Activated naive CD4-positive, alpha-beta T cell treated with anti-CD3 and anti-CD28 coated beads, Interleukin-2, amount 50 U/mL, for 72 hours (primary cell): Measurements from ENCODE around the gene TMEM182. TPM values are rescaled to one million over a fixed set of nuclear protein-coding genes. Genes with fewer than 3 reads are reported as not detected.

Experiments
- ATAC-seq, 2 donors: fragments of 150-1000 bp; cut with Tn5 transposase; 2 replicates each; pipeline ENCODE4 v1.10.0; 2021; ENCODE audit warnings: mild to moderate bottlenecking in 2 of 2, moderate library complexity in 2 of 2
- DNase-seq, 2 donors: peaks; one replicate each; pipeline ENCODE4 v3.0.0; 2021 to 2022; ENCODE audit warnings: low spot score in 2 of 2
- H3K27ac Mint-ChIP-seq, 2 donors: one replicate each; pipeline ENCODE4 v1.8.0; 2022; ENCODE audit warnings: mild to moderate bottlenecking in 2 of 2, mixed read lengths in 2 of 2
- H3K36me3 Mint-ChIP-seq, 2 donors: one replicate each; pipeline ENCODE4 v1.8.0; 2022; ENCODE audit warnings: mixed read lengths in 2 of 2
- H3K9me3 Mint-ChIP-seq, 2 donors: one replicate each; pipeline ENCODE4 v1.8.0; 2022; ENCODE audit warnings: mixed read lengths in 2 of 2
- total RNA-seq, 2 donors: library from RNA; stranded (reverse); gene quantifications; one replicate each; pipeline ENCODE4 v1.2.3, GENCODE V29; 2022

The TMEM182 gene
- total RNA-seq, 2 donors from 2014 or later: 5.8 to 7.4 TPM

DNA sequence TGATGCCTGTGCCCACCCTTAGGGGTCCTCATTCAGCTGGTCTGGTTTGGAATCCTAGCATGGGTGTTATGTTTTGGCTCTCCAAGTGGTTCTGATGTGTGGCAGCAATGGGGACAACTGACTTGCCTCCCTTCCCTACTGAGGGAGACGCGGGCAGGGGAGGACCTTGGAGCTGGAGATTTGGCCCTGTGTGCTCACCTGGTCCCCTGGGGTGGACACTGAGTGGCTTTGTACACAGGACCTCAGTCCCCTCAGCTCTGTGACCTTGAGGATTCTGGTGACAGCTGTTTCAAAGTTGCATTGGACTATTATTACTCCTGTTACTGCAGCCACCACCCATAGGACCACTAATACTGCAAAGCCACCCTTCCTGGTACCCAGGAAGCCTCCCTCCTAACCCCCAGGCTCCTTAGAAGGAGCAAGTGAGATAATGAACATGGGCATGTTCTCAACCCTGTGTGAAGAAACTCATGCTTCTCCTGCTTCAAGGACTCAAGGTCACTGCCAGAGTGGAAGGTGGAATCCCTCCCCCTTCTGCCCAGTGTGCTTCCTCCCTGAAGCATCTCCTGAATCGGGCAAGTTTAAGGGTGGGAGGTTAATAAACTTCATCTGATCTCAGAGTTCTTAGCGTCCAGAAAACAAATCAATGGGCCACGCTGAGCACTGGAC is 26.5 kb downstream of the TMEM182 start:
- peaks cover 4 to 6% of the 10 kb centered on the region in 2 donors for H3K36me3 Mint-ChIP-seq
- no peak for DNase-seq
- H3K27ac Mint-ChIP-seq: no peak overlapping the region
- no peaks in the 10 kb centered on the region for H3K9me3 Mint-ChIP-seq
- ATAC-seq: no peak

DNA sequence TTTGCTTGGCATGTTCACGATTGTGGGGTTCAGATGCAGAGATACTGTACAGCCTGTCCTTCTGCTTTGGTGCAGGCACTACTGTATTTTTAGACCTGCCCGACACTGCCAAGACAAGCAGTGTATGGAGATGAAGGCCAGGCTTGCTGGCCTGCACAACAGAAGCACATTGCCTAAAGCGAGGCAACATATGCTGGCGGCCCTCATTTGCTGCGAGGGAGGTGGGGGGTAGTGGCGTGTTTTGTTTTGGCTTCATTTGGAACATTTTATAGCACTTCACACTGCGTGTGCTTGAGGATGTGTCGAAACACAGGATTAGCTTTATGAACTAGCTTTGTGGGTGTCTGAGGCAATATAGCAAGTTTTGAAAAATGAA is 27.0 kb downstream of the TMEM182 start:
- DNase-seq (no peak), ATAC-seq (no peak)
- peaks cover 4 to 6% of the 10 kb centered on the region in 2 donors for H3K36me3 Mint-ChIP-seq
- no peaks in the 10 kb centered on the region for H3K9me3 Mint-ChIP-seq
- no peak overlapping the region for H3K27ac Mint-ChIP-seq

DNA sequence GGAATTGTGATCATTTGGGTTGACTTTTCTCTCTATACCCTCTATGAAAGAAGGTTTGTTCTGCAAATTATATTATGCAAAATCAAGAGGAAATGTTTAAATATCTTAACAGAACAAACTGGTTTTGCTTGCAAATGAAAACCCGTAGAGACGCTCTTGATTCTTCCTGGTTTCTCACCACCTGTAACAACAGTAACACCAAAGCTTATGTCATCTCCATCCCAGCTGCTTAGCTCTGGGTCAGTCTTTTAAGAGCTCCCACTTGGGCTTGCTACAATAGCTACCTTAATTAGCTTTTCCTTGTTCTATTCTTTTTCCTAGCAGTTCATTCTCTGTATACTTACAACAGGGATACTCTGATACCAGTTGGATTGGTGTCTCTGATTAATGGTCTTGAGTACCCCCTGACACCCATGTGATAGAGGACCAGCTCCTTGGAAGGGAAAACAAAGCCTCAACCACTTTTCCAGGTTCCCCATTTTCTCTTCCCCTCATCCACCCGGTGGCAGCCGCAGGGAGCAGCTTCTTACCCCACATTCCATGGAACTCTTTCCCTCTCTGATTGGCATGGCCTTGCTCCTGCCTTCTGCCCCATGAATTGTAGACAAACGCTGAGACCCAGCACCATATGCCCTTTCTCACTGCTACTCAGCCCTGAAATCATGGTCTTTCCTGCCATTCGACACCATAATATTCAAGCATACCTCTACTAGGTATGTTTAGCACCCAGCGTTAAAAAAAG is 27.7 kb downstream of the TMEM182 start:
- ATAC-seq (no peak), DNase-seq (no peak)
- no peaks in the 10 kb centered on the region for H3K9me3 Mint-ChIP-seq
- peaks cover 4 to 6% of the 10 kb centered on the region in 2 donors for H3K36me3 Mint-ChIP-seq
- H3K27ac Mint-ChIP-seq: no peak overlapping the region

DNA sequence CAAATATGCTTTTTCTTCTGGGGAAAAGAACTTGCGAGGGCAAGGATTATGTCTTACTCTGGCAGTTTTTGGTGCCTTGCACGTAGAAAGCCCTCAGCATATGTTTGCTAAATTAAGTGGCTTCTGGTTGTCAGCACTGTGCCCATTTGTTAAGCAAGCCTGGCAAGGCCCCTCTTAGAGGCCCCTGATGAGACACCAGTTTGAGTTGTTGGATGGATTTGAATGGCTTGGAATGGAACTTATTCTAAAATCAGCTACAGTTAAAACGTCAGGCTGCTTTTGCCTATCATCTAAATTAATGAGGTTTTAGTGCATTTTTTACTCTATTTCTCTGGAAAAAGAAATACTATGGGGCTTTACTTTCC is 28.2 kb downstream of the TMEM182 start:
- H3K9me3 Mint-ChIP-seq: no peaks in the 10 kb centered on the region

DNA sequence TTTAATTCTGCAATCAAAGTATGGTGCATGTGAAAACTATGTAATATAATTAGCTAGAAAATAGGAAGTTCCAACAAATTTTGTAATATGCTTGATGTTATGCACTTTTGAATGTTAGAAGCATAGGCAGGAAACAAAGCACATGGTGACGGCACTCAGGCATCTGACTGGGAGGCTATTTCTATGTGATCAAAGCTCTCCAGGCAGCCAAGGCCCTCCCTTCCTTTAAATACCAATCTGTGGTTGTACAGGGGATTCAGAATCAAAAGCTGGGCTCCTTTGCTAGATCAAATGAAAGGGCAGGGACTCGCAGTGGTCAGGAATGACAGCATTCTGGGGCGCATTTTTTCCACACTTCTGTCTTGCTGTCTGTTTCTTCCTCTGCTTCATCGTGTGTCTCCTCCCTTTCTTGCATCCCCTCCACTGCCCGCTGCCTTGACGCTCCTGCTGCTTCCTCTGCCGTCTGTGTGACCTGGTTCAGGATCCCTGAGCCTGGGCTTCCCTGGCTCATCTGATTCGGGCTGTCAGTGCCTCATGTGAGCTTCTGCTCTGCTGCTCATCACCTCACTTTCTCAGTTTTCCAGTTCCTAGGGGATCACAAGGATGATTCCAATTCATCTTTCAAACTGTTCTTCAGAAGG is 30.9 kb downstream of the TMEM182 start:
- ATAC-seq (no peak), DNase-seq (no peak)
- H3K27ac Mint-ChIP-seq: no peak overlapping the region
- H3K36me3 Mint-ChIP-seq: peaks cover 5 to 16% of the 10 kb centered on the region in 2 donors
- H3K9me3 Mint-ChIP-seq: peaks cover 2% of the 10 kb centered on the region in 2 donors

More for the DNA sequence above, 28.2 kb downstream of the TMEM182 start:
- Mint-ChIP-seq H3K27ac (no peak overlapping the region), H3K36me3 (peaks cover 3 to 4% of the 10 kb centered on the region in 2 donors)
- ATAC-seq (no peak), DNase-seq (no peak)

DNA sequence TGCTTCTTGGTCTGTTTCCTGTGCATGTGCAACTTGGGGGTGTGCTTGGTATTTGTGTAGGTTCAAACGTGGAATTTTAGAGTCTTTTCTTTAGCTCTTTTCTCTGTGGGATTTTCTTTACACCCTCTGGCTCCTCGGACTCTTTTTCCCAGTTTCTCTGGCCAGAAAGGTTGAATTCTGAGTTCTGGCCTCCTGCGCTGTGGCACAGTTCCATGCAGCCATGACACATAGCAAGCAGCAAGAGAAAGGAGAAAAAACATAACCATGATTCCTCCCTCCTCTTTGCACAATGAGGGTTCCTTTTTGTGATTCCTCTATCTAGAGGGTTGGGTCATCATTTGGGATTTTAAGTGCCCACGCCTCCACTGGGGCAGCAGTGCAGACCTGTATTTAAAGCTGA is 33.8 kb downstream of the TMEM182 start:
- no peak overlapping the region for H3K27ac Mint-ChIP-seq

DNA sequence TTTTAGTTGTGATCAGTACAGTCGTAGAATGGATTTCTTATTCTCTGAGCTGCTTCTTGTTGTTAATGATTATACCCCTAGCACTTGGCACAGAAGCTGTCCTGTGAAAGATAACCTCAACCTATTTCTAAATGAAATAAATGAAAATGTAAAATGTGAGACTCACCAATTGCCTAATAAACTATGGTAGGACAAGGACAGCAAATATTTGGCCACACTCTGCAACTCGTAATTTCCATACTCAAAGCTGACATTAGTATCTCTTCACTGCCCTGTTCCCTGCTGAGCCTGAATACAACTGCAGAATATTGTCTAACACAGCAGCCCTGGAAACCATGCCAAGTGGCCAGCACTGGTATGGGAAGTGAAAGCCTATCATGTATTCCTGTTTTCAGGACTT is 34.5 kb downstream of the TMEM182 start:
- H3K27ac Mint-ChIP-seq: no peak overlapping the region
- peaks cover 37 to 45% of the 10 kb centered on the region in 2 donors for H3K36me3 Mint-ChIP-seq
- ATAC-seq (no peak), DNase-seq (no peak)
- peaks cover 19 to 24% of the 10 kb centered on the region in 2 donors for H3K9me3 Mint-ChIP-seq

More for the DNA sequence above, 33.8 kb downstream of the TMEM182 start:
- no peak for ATAC-seq
- DNase-seq: no peak
- peaks cover 18 to 22% of the 10 kb centered on the region in 2 donors for H3K9me3 Mint-ChIP-seq
- H3K36me3 Mint-ChIP-seq: peaks cover 30 to 38% of the 10 kb centered on the region in 2 donors

DNA sequence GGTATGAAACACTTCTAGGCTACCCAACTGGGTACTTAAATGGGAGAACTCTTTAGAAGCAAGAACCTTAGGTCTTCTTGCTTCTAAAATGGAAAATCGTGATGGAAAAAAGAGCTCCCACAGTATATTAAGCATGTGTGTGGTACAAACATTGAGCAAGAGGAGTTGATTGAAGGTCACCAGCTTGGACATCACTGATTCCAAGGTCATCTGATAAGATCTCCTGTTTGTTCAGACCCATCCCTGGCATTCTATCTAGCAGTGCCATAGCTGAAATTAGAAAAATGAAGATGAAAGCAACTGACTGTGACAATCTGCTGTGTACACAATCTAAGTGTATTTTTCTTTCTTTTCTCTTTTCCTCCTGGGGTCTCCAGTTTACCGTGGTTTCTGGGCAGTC is 35.7 kb downstream of the TMEM182 start:
- Mint-ChIP-seq H3K27ac (no peak overlapping the region), H3K36me3 (peaks cover 49 to 55% of the 10 kb centered on the region in 2 donors), H3K9me3 (peaks cover 27 to 32% of the 10 kb centered on the region in 2 donors)
- ATAC-seq: no peak
- DNase-seq: no peak

DNA sequence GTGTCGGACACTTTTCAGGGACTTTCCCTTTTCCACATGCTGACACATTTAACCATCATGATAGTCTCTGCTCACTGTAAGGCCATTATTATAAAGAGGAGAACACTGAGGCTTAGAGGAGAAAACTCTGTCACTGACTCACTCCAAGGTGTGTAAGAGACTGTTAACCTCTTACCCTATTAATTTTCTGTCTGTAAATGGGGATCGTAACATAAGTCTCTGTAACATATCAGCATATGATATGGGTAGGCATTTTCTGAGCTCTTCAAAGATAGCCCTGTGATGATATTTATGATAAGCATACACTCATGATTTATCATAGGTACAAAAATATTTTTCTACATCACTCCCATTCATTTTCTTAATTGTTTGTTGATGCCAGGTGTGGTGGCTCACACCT is 36.4 kb downstream of the TMEM182 start:
- ATAC-seq (no peak), DNase-seq (no peak)
- peaks cover 54 to 57% of the 10 kb centered on the region in 2 donors for H3K36me3 Mint-ChIP-seq
- H3K9me3 Mint-ChIP-seq: peaks cover 29 to 35% of the 10 kb centered on the region in 2 donors
- no peak overlapping the region for H3K27ac Mint-ChIP-seq

DNA sequence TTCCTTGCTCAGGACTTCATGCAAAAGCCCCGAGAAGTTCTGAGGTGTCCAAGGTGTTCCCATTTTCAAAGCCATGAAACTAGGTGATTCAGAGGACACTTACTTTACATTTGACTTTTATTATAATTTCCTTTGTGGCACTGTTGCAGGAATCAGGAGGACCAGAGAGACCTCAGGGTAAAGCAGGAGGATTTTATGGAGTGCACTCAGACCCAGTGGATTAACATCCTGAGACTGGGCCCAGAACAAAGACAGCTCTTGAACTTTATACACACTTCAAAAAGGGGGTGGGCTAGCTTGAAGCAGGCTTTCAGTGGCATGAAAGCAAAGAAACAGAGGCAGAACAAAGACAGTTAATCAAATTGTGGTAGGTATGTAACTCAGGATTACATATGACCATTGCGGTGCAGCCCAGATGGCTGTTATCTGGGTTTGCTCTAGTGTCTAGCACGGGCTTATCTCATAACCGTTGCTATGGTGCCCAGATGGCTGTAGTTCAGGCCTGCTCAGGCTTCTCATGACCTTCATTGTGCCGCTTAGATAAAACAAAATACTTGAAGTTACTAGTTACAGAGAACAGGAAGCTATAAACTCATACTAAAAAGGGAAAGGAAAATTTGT is 39.4 kb downstream of the TMEM182 start:
- no peak for ATAC-seq
- peaks cover 52 to 56% of the 10 kb centered on the region in 2 donors for H3K36me3 Mint-ChIP-seq
- DNase-seq: no peak
- H3K27ac Mint-ChIP-seq: no peak overlapping the region
- H3K9me3 Mint-ChIP-seq: peaks cover 29 to 35% of the 10 kb centered on the region in 2 donors

DNA sequence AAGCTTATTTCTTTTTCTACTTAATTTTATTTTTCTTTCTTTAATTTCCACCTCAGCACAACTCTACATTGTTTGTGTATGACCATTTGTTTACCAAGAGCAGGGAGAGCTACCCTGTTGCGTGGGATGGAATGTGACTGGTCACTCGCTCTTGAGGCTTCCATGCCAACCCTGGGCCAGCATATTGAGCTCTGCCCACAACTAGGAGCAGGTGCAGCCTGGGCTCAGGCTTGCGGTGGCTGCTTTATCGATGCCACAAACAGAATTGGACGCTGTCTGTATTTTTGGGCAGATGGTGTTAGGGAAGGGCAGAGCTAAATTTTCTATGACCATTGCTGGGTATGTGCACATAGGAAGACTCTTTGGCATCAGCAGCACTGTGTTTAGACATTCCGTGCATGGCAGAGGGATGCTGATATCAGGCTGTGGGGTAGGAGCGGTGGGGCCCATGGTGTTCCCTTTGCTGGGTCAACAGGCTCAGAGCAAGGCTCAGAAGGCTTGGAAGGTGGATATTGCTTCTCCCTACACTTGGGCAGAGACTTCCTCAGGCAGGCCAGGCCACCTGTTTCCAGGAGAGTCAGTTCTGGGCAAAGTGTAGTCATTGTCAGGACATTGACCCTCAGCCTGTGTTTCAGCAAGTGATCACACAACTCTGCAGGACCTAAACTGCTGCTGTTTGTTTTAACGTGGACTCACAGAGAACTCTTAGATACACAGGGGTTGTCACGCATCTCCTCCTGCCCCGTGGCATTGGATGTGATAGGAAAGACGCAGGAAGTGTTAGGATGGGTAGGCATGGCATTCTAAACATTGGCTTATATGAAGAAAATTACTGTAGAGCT is 40.2 kb downstream of the TMEM182 start:
- H3K27ac Mint-ChIP-seq: no peak overlapping the region
- peaks cover 52 to 56% of the 10 kb centered on the region in 2 donors for H3K36me3 Mint-ChIP-seq
- ATAC-seq (no peak), DNase-seq (no peak)
- H3K9me3 Mint-ChIP-seq: peaks cover 29 to 35% of the 10 kb centered on the region in 2 donors

DNA sequence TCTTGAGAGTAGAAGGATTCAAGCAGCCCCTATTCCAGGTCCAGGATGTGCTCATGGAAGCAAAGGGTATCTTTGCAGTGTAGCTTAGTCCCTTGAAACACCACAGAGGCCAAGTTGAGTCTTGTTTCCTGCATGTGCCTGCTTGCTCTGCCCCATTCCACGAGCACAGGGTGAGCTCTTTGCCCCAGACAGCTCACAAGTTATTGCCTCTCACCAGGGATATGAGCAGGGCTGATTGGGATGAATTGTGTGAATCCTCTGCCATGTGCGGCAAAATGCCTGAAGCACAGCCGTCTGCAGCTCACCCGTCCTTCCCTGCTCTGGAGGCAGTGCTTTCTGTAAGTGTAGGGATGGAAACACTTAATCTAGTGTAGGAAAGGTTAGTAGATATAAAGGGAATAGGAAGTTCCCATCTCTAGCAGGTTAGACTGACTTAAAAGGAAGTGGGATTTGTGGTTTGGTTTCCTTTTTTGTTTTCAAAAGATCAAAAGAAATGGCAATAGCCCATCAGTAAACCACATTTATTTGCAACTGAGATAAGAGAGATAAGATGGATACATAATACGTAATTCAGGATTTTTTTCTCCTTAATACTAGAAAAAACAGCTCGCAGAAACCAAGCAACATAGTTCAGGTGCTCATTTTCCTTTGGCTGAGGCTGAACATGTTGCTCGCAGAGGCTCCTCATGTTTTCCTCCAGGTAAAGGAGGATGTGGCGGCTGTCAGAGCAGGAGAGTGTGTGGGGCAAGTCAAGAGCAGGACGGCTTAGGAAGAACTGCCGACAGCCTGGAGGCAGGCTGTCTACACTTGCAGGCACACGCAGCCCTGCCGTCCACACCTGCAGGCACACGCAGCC is 41.4 kb downstream of the TMEM182 start:
- ATAC-seq (peak; percentile 20 to 57), DNase-seq (no peak)
- peaks cover 44 to 45% of the 10 kb centered on the region in 2 donors for H3K36me3 Mint-ChIP-seq
- peaks cover 26 to 27% of the 10 kb centered on the region in 2 donors for H3K9me3 Mint-ChIP-seq
- H3K27ac Mint-ChIP-seq: no peak overlapping the region

DNA sequence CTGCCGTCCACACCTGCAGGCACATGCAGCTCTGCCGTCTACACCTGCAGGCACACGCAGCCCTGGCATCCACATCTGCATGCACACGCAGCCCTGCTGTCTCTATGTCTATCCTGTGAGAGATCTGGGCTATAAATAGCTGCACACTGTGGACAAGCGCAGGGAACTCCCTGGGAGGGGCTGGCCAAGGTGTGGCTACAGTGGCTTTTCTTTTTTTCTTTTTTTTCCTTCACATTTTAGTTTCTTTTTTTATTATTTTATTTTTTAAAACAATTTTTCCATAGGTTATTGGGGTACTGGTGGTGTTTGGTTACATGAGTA is 42.0 kb downstream of the TMEM182 start:
- ATAC-seq (no peak), DNase-seq (no peak)
- Mint-ChIP-seq H3K9me3 (peaks cover 26 to 27% of the 10 kb centered on the region in 2 donors), H3K36me3 (peaks cover 43% of the 10 kb centered on the region in 2 donors), H3K27ac (no peak overlapping the region)

DNA sequence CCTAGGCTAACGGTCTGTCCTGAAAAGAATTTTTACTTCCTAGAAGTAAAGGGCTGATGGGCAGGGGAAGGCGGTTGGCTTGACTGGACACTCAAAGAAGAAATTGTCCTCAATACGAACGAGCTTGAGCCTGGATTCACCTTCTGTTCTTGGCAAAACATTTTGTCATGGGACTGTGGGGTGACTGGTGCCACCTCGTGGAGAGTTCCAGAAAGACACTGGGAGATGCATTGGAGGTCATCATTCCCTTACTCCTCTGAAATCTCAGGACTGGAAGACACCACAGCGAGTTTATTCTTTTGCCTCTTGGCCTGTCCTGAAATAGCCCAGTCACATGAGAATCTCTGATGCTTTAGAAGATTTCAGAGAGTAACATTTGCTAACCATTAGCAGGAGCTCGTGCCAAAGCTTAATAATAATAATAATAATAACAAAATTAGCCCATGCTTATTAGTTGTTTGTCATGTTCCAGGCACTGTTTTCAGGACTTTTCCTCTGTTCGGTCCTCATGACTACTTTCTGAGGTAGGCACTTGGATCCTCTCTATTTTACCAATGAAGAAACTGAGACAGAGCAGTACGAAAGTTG is 44.5 kb downstream of the TMEM182 start:
- DNase-seq (peak in 1 of 2 donors; percentile 44), ATAC-seq (no peak)

More for the DNA sequence above, 44.5 kb downstream of the TMEM182 start:
- Mint-ChIP-seq H3K9me3 (peaks cover 10 to 11% of the 10 kb centered on the region in 2 donors), H3K27ac (no peak overlapping the region), H3K36me3 (peaks cover 18 to 19% of the 10 kb centered on the region in 2 donors)
